ACC112 (cell line): ENCODE results near the gene PPP1R12C.

Experiments used
- H2AFZ ChIP-seq: fragments of 200-600 bp; sonication (generic); one replicate; pipeline ENCODE4 v1.6.0; 2017; ENCODE audit warnings: antibody characterized with exemption, low read length; ENCODE audit not compliant: unreplicated experiment
- H3K27ac ChIP-seq: fragments of 200-600 bp; sonication (generic); 2 replicates; pipeline ENCODE4 v1.5.1; 2014; ENCODE audit warnings: low read depth, mild to moderate bottlenecking, antibody characterized with exemption, low read length, moderate library complexity
- H3K27me3 ChIP-seq: fragments of 200-600 bp; sonication (generic); 2 replicates; pipeline ENCODE4 v1.6.1; 2014; ENCODE audit warnings: mild to moderate bottlenecking, antibody characterized with exemption, low read length, moderate library complexity, mixed read lengths; ENCODE audit not compliant: insufficient read depth
- H3K36me3 ChIP-seq: fragments of 200-600 bp; sonication (generic); 2 replicates; pipeline ENCODE4 v1.6.1; 2016; ENCODE audit warnings: mild to moderate bottlenecking, antibody characterized with exemption, low read length, moderate library complexity, mixed read lengths; ENCODE audit not compliant: insufficient read depth
- H3K4me1 ChIP-seq: fragments of 200-600 bp; sonication (generic); one replicate; pipeline ENCODE4 v1.6.1; 2016; ENCODE audit warnings: low read length, mixed read lengths; ENCODE audit not compliant: insufficient read depth, unreplicated experiment, control insufficient read depth
- H3K4me3 ChIP-seq: fragments of 200-600 bp; sonication (generic); 2 replicates; pipeline ENCODE4 v1.5.1; 2014; ENCODE audit warnings: mild to moderate bottlenecking, low read depth, low read length
- H3K79me2 ChIP-seq: fragments of 200-600 bp; sonication (generic); one replicate; pipeline ENCODE4 v1.6.0; 2016; ENCODE audit warnings: low read length; ENCODE audit not compliant: control insufficient read depth, unreplicated experiment, insufficient read depth

PPP1R12C gene

DNA sequence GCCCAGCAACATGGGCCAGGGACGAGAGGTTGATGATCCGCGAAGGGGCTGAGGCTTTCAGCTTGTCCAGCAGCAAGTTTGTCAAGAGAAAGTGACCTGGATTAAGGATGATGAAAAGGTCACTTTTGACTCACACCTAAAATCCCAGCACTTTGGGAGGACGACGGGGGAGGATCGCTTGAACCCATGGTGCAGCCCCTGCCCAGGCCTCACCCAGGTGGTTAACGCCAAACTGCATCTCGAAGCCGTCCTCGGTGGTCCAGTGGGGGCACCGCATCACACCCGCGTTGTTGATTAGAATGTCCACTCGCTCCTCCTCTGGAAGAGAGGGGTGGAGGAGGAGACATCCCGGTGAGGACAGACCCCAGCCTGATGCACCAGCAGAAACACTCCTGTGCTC lies 69.0 kb downstream of the PPP1R12C start:
- Histone ChIP-seq H3K4me1 (no peaks in the 10 kb centered on the region), H3K27me3 (no peaks in the 10 kb centered on the region), H3K79me2 (no peaks in the 10 kb centered on the region), H3K4me3 (no peak overlapping the region), H3K27ac (no peak overlapping the region), H2AFZ (no peak overlapping the region), H3K36me3 (no peaks in the 10 kb centered on the region)

DNA sequence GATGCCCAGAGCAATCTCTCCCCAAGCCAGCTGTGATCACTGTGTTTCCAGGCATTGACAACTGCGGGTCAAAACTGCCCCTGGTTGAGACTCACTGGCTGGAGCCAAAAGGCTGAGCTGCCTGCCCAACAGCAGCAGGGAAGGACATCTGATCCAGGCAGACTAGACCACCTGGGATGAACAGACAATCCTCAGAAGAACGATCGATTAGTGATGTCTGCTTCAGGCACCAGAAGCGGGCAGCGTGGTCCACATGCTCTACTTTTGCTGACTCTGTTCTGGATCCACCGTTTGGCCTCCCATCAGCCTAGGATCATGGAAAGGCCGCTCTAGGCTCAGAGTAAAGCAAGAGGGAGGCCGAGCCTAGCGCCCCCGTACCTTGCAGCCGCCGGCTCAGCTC lies 69.5 kb downstream of the PPP1R12C start:
- Histone ChIP-seq H3K27me3 (no peaks in the 10 kb centered on the region), H3K36me3 (no peaks in the 10 kb centered on the region), H3K27ac (no peak overlapping the region), H2AFZ (no peak overlapping the region), H3K79me2 (no peaks in the 10 kb centered on the region), H3K4me1 (no peaks in the 10 kb centered on the region), H3K4me3 (no peak overlapping the region)

DNA sequence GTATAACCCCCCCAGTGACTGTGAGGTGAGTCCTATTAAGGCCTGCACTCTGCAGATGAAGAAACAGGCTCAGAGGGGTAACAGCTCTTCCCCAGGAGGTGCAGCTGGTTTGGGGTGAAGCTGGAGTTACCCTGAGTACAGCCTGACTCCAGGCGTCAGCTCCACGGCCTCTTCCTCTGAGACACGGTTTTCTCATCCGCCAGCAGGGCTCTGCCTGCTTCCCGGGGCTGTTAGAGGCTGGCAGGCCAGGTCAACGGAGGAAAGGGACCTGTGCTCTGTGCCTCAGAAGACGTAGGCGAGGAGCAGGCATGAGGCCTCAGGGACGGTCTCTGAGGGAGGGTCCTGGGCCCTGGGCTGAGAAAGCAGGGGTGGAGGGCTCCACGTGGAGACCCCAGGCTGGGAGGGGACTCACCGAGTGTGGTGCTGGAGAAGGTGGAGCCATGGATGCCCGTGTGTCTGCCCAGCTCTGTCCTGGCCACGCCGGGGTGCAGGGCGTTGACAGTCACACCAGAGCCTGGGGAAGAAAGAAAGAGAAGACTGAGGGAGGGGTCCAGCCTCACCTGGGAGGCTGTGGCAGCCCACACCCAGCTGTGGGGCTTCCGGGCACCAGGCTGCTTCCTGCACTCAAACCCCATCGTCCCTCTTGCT lies 70.3 kb downstream of the PPP1R12C start:
- Histone ChIP-seq H3K27me3 (no peaks in the 10 kb centered on the region), H3K4me3 (no peak overlapping the region), H3K27ac (no peak overlapping the region), H3K4me1 (no peaks in the 10 kb centered on the region), H3K36me3 (no peaks in the 10 kb centered on the region), H3K79me2 (no peaks in the 10 kb centered on the region), H2AFZ (no peak overlapping the region)

DNA sequence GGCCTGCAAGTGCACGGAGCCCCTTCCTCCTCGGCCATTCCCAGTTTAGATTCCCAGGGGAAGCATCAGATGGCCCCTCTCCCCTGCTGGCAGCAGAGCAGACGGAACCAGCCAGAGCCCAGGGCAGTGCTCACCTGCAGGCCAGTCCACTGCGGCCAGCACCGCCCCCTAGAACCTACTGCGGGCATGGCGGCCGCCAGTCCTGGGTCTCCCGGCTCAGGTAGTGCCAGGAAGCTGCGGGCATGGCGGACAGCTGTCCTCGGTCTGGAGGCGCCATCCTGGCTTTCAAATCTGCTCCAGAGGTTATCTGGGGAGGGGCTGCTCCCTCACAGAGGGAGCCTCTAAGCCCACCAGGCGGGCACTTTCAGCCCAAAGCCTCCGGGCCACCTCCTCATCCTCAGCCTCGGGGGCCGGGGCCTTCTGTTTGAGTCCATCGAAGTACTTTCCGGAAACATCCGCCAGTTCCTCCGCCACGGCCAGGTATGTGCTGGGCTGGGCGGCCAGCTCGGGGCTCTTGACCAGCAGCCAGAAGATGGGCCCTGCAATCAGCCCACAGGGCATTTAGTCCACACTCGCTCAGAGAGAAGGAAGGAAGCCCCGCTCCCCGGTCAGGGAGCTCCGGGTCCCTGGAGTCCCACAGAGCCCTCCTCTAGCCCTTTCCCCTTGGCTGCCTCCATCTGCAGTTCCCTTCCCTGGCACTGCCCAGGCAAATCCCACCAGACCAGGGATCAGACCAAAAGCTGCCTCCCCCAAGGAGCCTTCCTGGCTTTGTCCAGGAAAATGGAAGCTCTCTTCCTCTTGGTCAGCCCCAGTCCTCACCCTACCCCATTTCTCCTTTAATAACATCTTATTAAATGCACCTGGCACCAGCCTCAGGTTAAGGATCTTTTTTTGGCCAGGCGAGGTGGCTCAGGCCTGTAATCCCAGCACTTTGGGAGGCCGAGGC lies 72.4 kb downstream of the PPP1R12C start:
- Histone ChIP-seq H3K4me3 (no peak overlapping the region), H3K79me2 (no peaks in the 10 kb centered on the region), H3K4me1 (no peaks in the 10 kb centered on the region), H3K36me3 (no peaks in the 10 kb centered on the region), H3K27me3 (no peaks in the 10 kb centered on the region), H3K27ac (no peak overlapping the region), H2AFZ (no peak overlapping the region)

DNA sequence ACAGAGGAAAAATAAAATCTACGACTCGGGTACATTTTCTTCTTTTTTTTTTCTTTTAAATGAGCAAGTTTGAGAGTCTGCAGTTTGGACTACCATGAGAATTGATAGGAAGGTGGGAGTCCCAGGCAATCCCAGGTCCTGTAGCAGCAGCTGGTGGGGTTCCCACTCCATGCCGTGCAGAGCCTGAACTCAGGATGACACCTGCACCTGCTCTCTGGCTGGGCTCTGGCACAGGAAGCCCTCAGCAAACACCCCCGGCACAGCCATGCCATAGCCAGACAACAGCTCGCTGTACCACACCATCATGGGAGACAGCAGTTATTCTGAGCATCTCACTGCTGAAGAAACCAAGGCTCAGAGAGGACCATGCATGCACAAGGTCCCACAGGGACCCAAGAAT lies 73.2 kb downstream of the PPP1R12C start:
- Histone ChIP-seq H3K4me3 (no peak overlapping the region), H3K79me2 (no peaks in the 10 kb centered on the region), H2AFZ (no peak overlapping the region), H3K4me1 (no peaks in the 10 kb centered on the region), H3K36me3 (no peaks in the 10 kb centered on the region), H3K27me3 (no peaks in the 10 kb centered on the region), H3K27ac (no peak overlapping the region)

DNA sequence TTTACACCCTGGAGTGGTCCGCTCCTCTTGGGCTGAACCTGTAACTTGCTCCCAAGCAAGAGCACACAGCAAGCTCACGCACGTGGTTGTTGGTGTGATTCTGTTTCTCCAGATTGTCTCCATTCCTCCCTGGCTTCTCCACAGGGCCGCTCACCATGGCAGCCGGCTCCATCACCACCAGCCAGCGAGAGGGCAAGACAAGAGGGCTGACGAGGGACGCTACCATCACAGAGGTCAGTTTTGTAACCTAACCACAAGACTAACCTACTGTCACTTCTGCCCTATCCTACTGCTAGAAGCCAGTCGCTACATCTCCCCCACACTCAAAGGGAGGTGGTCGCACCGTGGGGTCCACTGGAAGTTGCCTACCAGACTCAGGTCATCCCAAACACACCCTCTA lies 74.7 kb downstream of the PPP1R12C start:
- Histone ChIP-seq H3K36me3 (no peaks in the 10 kb centered on the region), H3K27ac (no peak overlapping the region), H3K27me3 (no peaks in the 10 kb centered on the region), H3K79me2 (no peaks in the 10 kb centered on the region), H3K4me3 (no peak overlapping the region), H3K4me1 (no peaks in the 10 kb centered on the region), H2AFZ (no peak overlapping the region)

- Histone ChIP-seq H3K36me3 (no peaks in the 10 kb centered on the region), H3K79me2 (no peaks in the 10 kb centered on the region), H3K4me1 (no peaks in the 10 kb centered on the region), H3K27me3 (no peaks in the 10 kb centered on the region), H3K27ac (no peak overlapping the region), H3K4me3 (no peak overlapping the region), H2AFZ (no peak overlapping the region)
These were observed 75.1 kb downstream of the PPP1R12C start for GRCh38 chr19:55042344-55042678.

GRCh38 chr19:55041627-55042343 lies 75.7 kb downstream of the PPP1R12C start:
- Histone ChIP-seq H2AFZ (no peak overlapping the region), H3K4me1 (no peaks in the 10 kb centered on the region), H3K79me2 (no peaks in the 10 kb centered on the region), H3K4me3 (no peak overlapping the region), H3K27me3 (no peaks in the 10 kb centered on the region), H3K36me3 (no peaks in the 10 kb centered on the region), H3K27ac (no peak overlapping the region)

GRCh38 chr19:55041244-55041626 lies 76.2 kb downstream of the PPP1R12C start:
- no peak overlapping the region for H2AFZ ChIP-seq
- no peaks in the 10 kb centered on the region for H3K4me1 ChIP-seq
- H3K4me3 ChIP-seq: no peak overlapping the region
- H3K36me3 ChIP-seq: no peaks in the 10 kb centered on the region
- no peaks in the 10 kb centered on the region for H3K27me3 ChIP-seq
- no peaks in the 10 kb centered on the region for H3K79me2 ChIP-seq
- H3K27ac ChIP-seq: no peak overlapping the region
